Inflammatory macrophage treated with lipopolysaccharide for 4 hours (primary cell): ENCODE measurements around the gene PALS1.
"Not testable (repeated sequence)": the region's sequence is repeated elsewhere in the genome, so short reads cannot be mapped to it uniquely, and the experiment has no call there.

Experiments used
- DNase-seq: peaks from one replicate; pipeline ENCODE4 v3.0.0-alpha.2; 2020

Gene PALS1

GRCh38 chr14:67260965-67261364, 19.7 kb downstream of the PALS1 start:
- no peak for DNase-seq

GRCh38 chr14:67263499-67264149, 22.4 kb downstream of the PALS1 start:
- DNase-seq: no peak

- no peak for DNase-seq
Measured at GRCh38 chr14:67265131-67265530, 23.9 kb downstream of the PALS1 start.

GRCh38 chr14:67267576-67268328, 26.5 kb downstream of the PALS1 start:
- no peak for DNase-seq

- no peak for DNase-seq
Measured at GRCh38 chr14:67268426-67269150, 27.4 kb downstream of the PALS1 start.

- no peak for DNase-seq
Measured at GRCh38 chr14:67269298-67270060, 28.2 kb downstream of the PALS1 start.

- DNase-seq: no peak
Measured at GRCh38 chr14:67270145-67270753, 29.0 kb downstream of the PALS1 start.

- DNase-seq: no peak
Measured at GRCh38 chr14:67270933-67271332, 29.7 kb downstream of the PALS1 start.

- DNase-seq: not testable (repeated sequence)
Measured at GRCh38 chr14:67273281-67273680, 32.0 kb downstream of the PALS1 start.

GRCh38 chr14:67276131-67276530, 34.9 kb downstream of the PALS1 start:
- no peak for DNase-seq

GRCh38 chr14:67280506-67280905, 39.3 kb downstream of the PALS1 start:
- no peak for DNase-seq

GRCh38 chr14:67285876-67286452, 44.7 kb downstream of the PALS1 start:
- peak; percentile 51 for DNase-seq
